ENCODE data around the gene CYB561D1. TPM values are rescaled to one million over a fixed set of nuclear protein-coding genes. Genes with fewer than 3 reads are reported as not detected.

The CYB561D1 gene
- total RNA-seq, 1 donor from 2014 or later: 15.1 TPM

DNA sequence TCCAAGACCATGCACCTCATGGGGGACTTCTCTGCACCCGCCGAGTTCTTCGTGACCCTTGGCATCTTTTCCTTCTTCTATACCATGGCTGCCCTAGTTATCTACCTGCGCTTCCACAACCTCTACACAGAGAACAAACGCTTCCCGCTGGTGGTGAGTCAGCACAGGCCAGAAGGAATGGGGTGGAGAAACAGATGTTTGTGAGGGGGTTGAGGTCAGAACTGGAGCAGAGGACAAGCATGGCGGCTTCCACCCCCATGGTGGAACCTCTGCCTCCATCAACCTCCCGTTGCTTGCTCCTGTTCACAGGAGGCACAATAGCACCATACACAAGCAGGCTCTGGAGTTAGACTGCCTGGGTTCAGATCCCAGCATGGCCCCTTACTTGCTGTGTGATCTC lies 17.1 kb upstream of the CYB561D1 start:
- Histone ChIP-seq H3K4me1 (no peaks in the 10 kb centered on the region), H3K9me3 (no peaks in the 10 kb centered on the region), H3K4me3 (no peak overlapping the region), H3K27me3 (ENCODE audit: low read depth) (peaks cover 14% of the 10 kb centered on the region), H3K36me3 (no peaks in the 10 kb centered on the region), H3K27ac (no peak overlapping the region)
- TF ChIP-seq CTCF (IDR thresholded peaks at IDR 0.05): no peak
- ATAC-seq: no peak
- no peak for DNase-seq
- intact Hi-C loops (cut with DNase I): no loop called here

- H3K27ac ChIP-seq: no peak overlapping the region
- no peak overlapping the region for H3K4me3 ChIP-seq
- H3K9me3 ChIP-seq: no peaks in the 10 kb centered on the region
- H3K4me1 ChIP-seq: peaks cover under 1% of the 10 kb centered on the region
- intact Hi-C loops (cut with DNase I): no loop called here
- ATAC-seq (peak in 1 of 2 donors; percentile 32), DNase-seq (no peak)
- no peak for TF ChIP-seq CTCF (IDR thresholded peaks at IDR 0.05)
- H3K36me3 ChIP-seq: no peaks in the 10 kb centered on the region
- H3K27me3 ChIP-seq (ENCODE audit: low read depth): peaks cover 9% of the 10 kb centered on the region
Observed at GRCh38 chr1:109477821-109478220, 16.1 kb upstream of the CYB561D1 start.

DNA sequence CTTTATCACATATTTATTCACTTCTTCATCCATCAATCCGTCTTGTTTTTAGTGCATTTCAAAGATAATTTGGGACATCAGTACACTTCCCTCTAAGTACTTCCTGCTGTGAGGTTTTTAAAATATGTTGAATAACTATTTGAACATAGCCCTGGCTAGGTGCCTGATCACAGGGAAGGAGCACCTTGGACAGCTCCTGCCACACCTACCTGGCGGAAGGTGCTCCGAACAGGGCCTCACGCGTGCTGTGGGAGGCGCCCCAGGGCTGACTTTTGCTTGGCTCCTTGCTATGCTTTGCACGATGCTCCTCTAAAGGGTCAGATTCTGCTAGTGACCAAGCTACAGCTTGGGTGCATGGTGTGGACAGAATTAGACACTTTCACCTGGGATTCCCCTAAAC lies 15.1 kb upstream of the CYB561D1 start:
- no peaks in the 10 kb centered on the region for H3K9me3 ChIP-seq
- no peak for TF ChIP-seq CTCF (IDR thresholded peaks at IDR 0.05)
- peaks cover 3% of the 10 kb centered on the region for H3K27me3 ChIP-seq (ENCODE audit: low read depth)
- H3K4me3 ChIP-seq: no peak overlapping the region
- intact Hi-C loops (cut with DNase I): no loop called here
- DNase-seq: no peak
- no peak overlapping the region for H3K27ac ChIP-seq
- no peak for ATAC-seq
- H3K36me3 ChIP-seq: no peaks in the 10 kb centered on the region
- peaks cover 7% of the 10 kb centered on the region for H3K4me1 ChIP-seq

- no peaks in the 10 kb centered on the region for H3K36me3 ChIP-seq
- DNase-seq (no peak), ATAC-seq (no peak)
- peaks cover 3% of the 10 kb centered on the region for H3K27me3 ChIP-seq (ENCODE audit: low read depth)
- H3K27ac ChIP-seq: no peak overlapping the region
- H3K4me3 ChIP-seq: no peak overlapping the region
- intact Hi-C loops (cut with DNase I): no loop called here
- H3K4me1 ChIP-seq: peaks cover 8% of the 10 kb centered on the region
- TF ChIP-seq CTCF (IDR thresholded peaks at IDR 0.05): no peak
- H3K9me3 ChIP-seq: no peaks in the 10 kb centered on the region
Observed at GRCh38 chr1:109479311-109479710, 14.6 kb upstream of the CYB561D1 start.

- no peak for TF ChIP-seq CTCF (IDR thresholded peaks at IDR 0.05)
- peaks cover 3% of the 10 kb centered on the region for H3K27me3 ChIP-seq (ENCODE audit: low read depth)
- H3K36me3 ChIP-seq: no peaks in the 10 kb centered on the region
- ATAC-seq (no peak), DNase-seq (no peak)
- H3K27ac ChIP-seq: no peak overlapping the region
- no peak overlapping the region for H3K4me3 ChIP-seq
- H3K4me1 ChIP-seq: peaks cover 14% of the 10 kb centered on the region
- intact Hi-C loops (cut with DNase I): no loop called here
- no peaks in the 10 kb centered on the region for H3K9me3 ChIP-seq
Observed at GRCh38 chr1:109479901-109480300, 14.0 kb upstream of the CYB561D1 start.

DNA sequence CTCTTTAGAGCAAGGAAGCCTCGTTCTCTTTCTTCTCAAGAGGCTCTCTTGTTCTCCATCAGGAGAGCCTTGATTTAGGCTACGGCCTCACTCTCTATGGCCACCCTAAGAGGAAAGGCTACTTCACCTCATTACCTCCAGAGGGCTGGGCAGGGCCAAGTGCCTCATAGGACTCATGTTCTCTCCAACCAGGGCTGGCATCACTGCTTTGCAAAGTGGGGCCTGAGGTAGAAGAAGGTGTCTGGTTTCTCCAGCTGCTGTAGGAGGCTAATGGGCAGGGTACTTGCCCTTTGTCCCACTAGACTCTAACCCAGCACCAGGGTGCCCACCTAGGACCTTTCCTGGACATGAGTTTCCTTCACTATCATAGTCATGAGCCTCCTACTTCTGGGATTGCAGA lies 12.2 kb upstream of the CYB561D1 start:
- intact Hi-C loops (cut with DNase I): no loop called here
- no peak for ATAC-seq
- H3K4me3 ChIP-seq: no peak overlapping the region

More for the DNA sequence above, 12.2 kb upstream of the CYB561D1 start:
- Histone ChIP-seq H3K27me3 (ENCODE audit: low read depth) (peaks cover 3% of the 10 kb centered on the region), H3K36me3 (no peaks in the 10 kb centered on the region), H3K27ac (no peak overlapping the region), H3K4me1 (peaks cover 14% of the 10 kb centered on the region), H3K9me3 (no peaks in the 10 kb centered on the region)
- TF ChIP-seq CTCF (IDR thresholded peaks at IDR 0.05): no peak
- no peak for DNase-seq

All from lower lobe of right lung (tissue), 2 donors.